Lower leg skin (tissue), 4 donors: ENCODE data around the gene LBHD1. TPM values are rescaled to one million over a fixed set of nuclear protein-coding genes. Genes with fewer than 3 reads are reported as not detected.

Source experiments
- DNase-seq, 2 donors: peaks; one replicate each; pipeline ENCODE4 v3.0.0-alpha.2; 2019; ENCODE audit warnings: low spot score in 2 of 2
- H3K4me3 ChIP-seq: fragments of 200-600 bp; sonication (generic); 2 replicates; pipeline ENCODE4 v1.5.1; 2017; ENCODE audit warnings: mild to moderate bottlenecking, low read depth; ENCODE audit not compliant: poor library complexity, severe bottlenecking
- CTCF ChIP-seq, 3 donors: fragments of 450-650 bp; IDR thresholded peaks; one replicate each; pipeline ENCODE4 v1.5.1; 2016; ENCODE audit warnings: antibody characterized with exemption in 3 of 3, mild to moderate bottlenecking in 3 of 3, moderate library complexity in 2 of 3
- POLR2A ChIP-seq, 2 donors: fragments of 450-650 bp; IDR thresholded peaks; one replicate each; pipeline ENCODE4 v1.6.1; 2016 to 2017; ENCODE audit warnings: antibody characterized with exemption in 2 of 2, mild to moderate bottlenecking in 1 of 2, moderate library complexity in 1 of 2
- WGBS, 2 donors: methylation state at CpG; one replicate each; pipeline ENCODE4 v1.1.5; 2018; 5-methylcytosine and 5-hydroxymethylcytosine counted together
- intact Hi-C: fragments of 100-400 bp; cut with DNase I; formaldehyde crosslinking; loops from one replicate; pipeline ENCODE4 v1.15.0; 2023; ENCODE audit warnings: low total_unique reads
- total RNA-seq, 4 donors: library from RNA; depleted of rRNA; stranded (reverse); fragments of >200 nt; gene quantifications; one replicate each; pipeline ENCODE4 v1.1.0, GENCODE V29; 2016

The LBHD1 gene
- total RNA-seq, 4 donors from 2014 or later, result 2.5 to 4.6 (median 3.1) TPM

- TF ChIP-seq POLR2A (IDR thresholded peaks at IDR 0.05), result no peak
- no peak for TF ChIP-seq CTCF (IDR thresholded peaks at IDR 0.05)
- no peak for DNase-seq
- H3K4me3 ChIP-seq, result no peak overlapping the region
- WGBS, 2 donors, result 17% methylated on average over 6 to 8 of the region's 15 CpGs
- intact Hi-C loops, result no loop called here
These were observed 58.7 kb downstream of the LBHD1 start for GRCh38 chr11:62613291-62613778.

Other genes starting within 250 kb of the LBHD1 start
- gene AHNAK, start 125.5 kb downstream of the LBHD1 start, total RNA-seq, result 1,000 to 10,000 TPM; 1,345 to 1,611 (median 1,532) TPM
- 1,000 to 10,000 TPM; 2,343 to 3,224 (median 2,571) TPM for gene EEF1G, start 98.4 kb downstream of the LBHD1 start, total RNA-seq
- gene TUT1, start 80.7 kb downstream of the LBHD1 start, total RNA-seq, result 10 to 100 TPM; 11.0 to 29.8 (median 15.8) TPM
- gene MTA2, start 70.4 kb downstream of the LBHD1 start, total RNA-seq, result 100 to 1,000 TPM in 2 of 4 donors, 10 to 100 TPM in 2; 91.3 to 139 (median 98.3) TPM
- 10 to 100 TPM; 39.5 to 61.0 (median 42.9) TPM for gene EML3, start 59.5 kb downstream of the LBHD1 start, total RNA-seq
- gene ROM1, start 59.0 kb downstream of the LBHD1 start, total RNA-seq, result 1 to 10 TPM; 4.0 to 7.6 (median 6.5) TPM
- 10 to 100 TPM; 29.7 to 51.8 (median 35.2) TPM for gene B3GAT3, start 50.3 kb downstream of the LBHD1 start, total RNA-seq
- 100 to 1,000 TPM in 1 of 4 donors, 10 to 100 TPM in 3; 72.0 to 118 (median 91.4) TPM for gene GANAB, start 25.7 kb downstream of the LBHD1 start, total RNA-seq
- 10 to 100 TPM; 28.5 to 32.7 (median 30.2) TPM for gene INTS5, start 19.0 kb downstream of the LBHD1 start, total RNA-seq
- 10 to 100 TPM; 21.3 to 58.4 (median 31.4) TPM for gene C11orf98, start 7.1 kb downstream of the LBHD1 start, total RNA-seq
- gene CSKMT, start 7.0 kb downstream of the LBHD1 start, total RNA-seq, result 10 to 100 TPM in 1 of 4 donors, 1 to 10 TPM in 3; 2.9 to 14.8 (median 7.7) TPM
- gene UQCC3, start 594 bp downstream of the LBHD1 start, total RNA-seq, result 10 to 100 TPM in 2 of 4 donors, 1 to 10 TPM in 2; 7.5 to 12.0 (median 10.3) TPM
- 100 to 1,000 TPM; 194 to 275 (median 235) TPM for gene UBXN1, start 6.8 kb upstream of the LBHD1 start, total RNA-seq
- 10 to 100 TPM in 2 of 4 donors, 1 to 10 TPM in 2; 7.3 to 11.6 (median 9.9) TPM for gene LRRN4CL, start 17.3 kb upstream of the LBHD1 start, total RNA-seq
- gene BSCL2, start 35.2 kb upstream of the LBHD1 start, total RNA-seq, result 10 to 100 TPM; 25.4 to 68.2 (median 45.1) TPM
- not detected for gene GNG3, start 35.4 kb upstream of the LBHD1 start, total RNA-seq
- 10 to 100 TPM; 19.9 to 30.8 (median 24.3) TPM for gene HNRNPUL2, start 55.2 kb upstream of the LBHD1 start, total RNA-seq
- 10 to 100 TPM; 23.7 to 44.7 (median 33.9) TPM for gene TTC9C, start 56.2 kb upstream of the LBHD1 start, total RNA-seq
- gene ZBTB3, start 81.9 kb upstream of the LBHD1 start, total RNA-seq, result 10 to 100 TPM; 13.4 to 35.4 (median 19.0) TPM
- 10 to 100 TPM; 51.5 to 71.0 (median 57.2) TPM for gene POLR2G, start 89.3 kb upstream of the LBHD1 start, total RNA-seq
- gene TAF6L, start 99.1 kb upstream of the LBHD1 start, total RNA-seq, result 10 to 100 TPM; 21.0 to 79.2 (median 38.2) TPM
- gene TMEM179B, start 115.1 kb upstream of the LBHD1 start, total RNA-seq, result 10 to 100 TPM; 62.9 to 82.6 (median 81.0) TPM
- 10 to 100 TPM; 12.9 to 41.4 (median 21.0) TPM for gene TMEM223, start 119.7 kb upstream of the LBHD1 start, total RNA-seq
- gene NXF1, start 133.2 kb upstream of the LBHD1 start, total RNA-seq, result 100 to 1,000 TPM in 1 of 4 donors, 10 to 100 TPM in 3; 56.6 to 114 (median 79.6) TPM
- gene STX5, start 159.8 kb upstream of the LBHD1 start, total RNA-seq, result 10 to 100 TPM; 30.0 to 47.4 (median 38.4) TPM
- not detected for gene TEX54, start 160.6 kb upstream of the LBHD1 start, total RNA-seq
- 10 to 100 TPM; 49.7 to 93.8 (median 64.3) TPM for gene WDR74, start 167.3 kb upstream of the LBHD1 start, total RNA-seq
- gene SLC3A2, start 208.6 kb upstream of the LBHD1 start, total RNA-seq, result 100 to 1,000 TPM; 175 to 190 (median 187) TPM
- 1 to 10 TPM; 1.5 to 7.6 (median 4.5) TPM for gene CHRM1, start 249.1 kb upstream of the LBHD1 start, total RNA-seq